H9 (cell line): Measurements from ENCODE around the gene PLA2G4E. TPM values are rescaled to one million over a fixed set of nuclear protein-coding genes. Genes with fewer than 3 reads are reported as not detected.

Source experiments
- DNase-seq: peaks from one replicate; pipeline ENCODE4 v3.0.0-alpha.2; 2017
- H2AFZ ChIP-seq: one replicate; pipeline ENCODE4 v1.6.1; 2013; ENCODE audit warnings: mild to moderate bottlenecking, low read length, control low read depth, moderate library complexity
- H2AK5ac ChIP-seq: 2 replicates; pipeline ENCODE4 v1.6.1; 2013; ENCODE audit warnings: low read length, control low read depth, mixed read lengths; ENCODE audit not compliant: insufficient read length
- H2BK120ac ChIP-seq: one replicate; pipeline ENCODE4 v1.6.1; 2013; ENCODE audit warnings: low read depth, mild to moderate bottlenecking, low read length, control low read depth, inconsistent platforms; ENCODE audit not compliant: poor library complexity, severe bottlenecking
- H2BK12ac ChIP-seq: 2 replicates; pipeline ENCODE4 v1.6.1; 2013; ENCODE audit warnings: low read length, control low read depth, mixed read lengths, low read depth; ENCODE audit not compliant: insufficient read length
- H2BK15ac ChIP-seq: 2 replicates; pipeline ENCODE4 v1.6.1; 2013; ENCODE audit warnings: low read depth, low read length, control low read depth
- H2BK20ac ChIP-seq: one replicate; pipeline ENCODE4 v1.6.1; 2013; ENCODE audit warnings: low read depth, mild to moderate bottlenecking, low read length, control low read depth, inconsistent platforms; ENCODE audit not compliant: poor library complexity, severe bottlenecking
- H2BK5ac ChIP-seq: 2 replicates; pipeline ENCODE4 v1.6.1; 2013; ENCODE audit warnings: low read length, control low read depth, mixed read lengths; ENCODE audit not compliant: insufficient read length
- H3K14ac ChIP-seq: 2 replicates; pipeline ENCODE4 v1.6.1; 2013; ENCODE audit warnings: low read length, control low read depth; ENCODE audit not compliant: insufficient read depth
- H3K18ac ChIP-seq: 2 replicates; pipeline ENCODE4 v1.6.1; 2013; ENCODE audit warnings: low read depth, mild to moderate bottlenecking, mixed read lengths, low read length, control low read depth; ENCODE audit not compliant: insufficient read length
- H3K23ac ChIP-seq: 2 replicates; pipeline ENCODE4 v1.6.1; 2013; ENCODE audit warnings: low read length, control low read depth, mixed read lengths, low read depth; ENCODE audit not compliant: insufficient read length
- H3K23me2 ChIP-seq: 2 replicates; pipeline ENCODE4 v1.6.1; 2013; ENCODE audit warnings: low read depth, mild to moderate bottlenecking, mixed read lengths, low read length, control low read depth; ENCODE audit not compliant: insufficient read length, poor library complexity, severe bottlenecking
- H3K27ac ChIP-seq: 2 replicates; pipeline ENCODE4 v1.5.1; 2013; ENCODE audit warnings: low read length, control low read depth, mixed read lengths, low read depth; ENCODE audit not compliant: insufficient read length
- H3K27me3 ChIP-seq: 2 replicates; pipeline ENCODE4 v1.6.1; 2013; ENCODE audit warnings: low read length, control low read depth, inconsistent platforms; ENCODE audit not compliant: insufficient read depth
- H3K4ac ChIP-seq: 2 replicates; pipeline ENCODE4 v1.6.1; 2013; ENCODE audit warnings: low read depth, mild to moderate bottlenecking, control low read depth, inconsistent platforms, low read length, moderate library complexity
- H3K4me1 ChIP-seq: 2 replicates; pipeline ENCODE4 v1.6.1; 2013; ENCODE audit warnings: low read length, control low read depth, inconsistent platforms; ENCODE audit not compliant: insufficient read depth
- H3K4me2 ChIP-seq: 2 replicates; pipeline ENCODE4 v1.6.1; 2013; ENCODE audit warnings: low read length, control low read depth, mixed read lengths; ENCODE audit not compliant: insufficient read length, insufficient read depth
- H3K56ac ChIP-seq: 2 replicates; pipeline ENCODE4 v1.6.1; 2013; ENCODE audit warnings: low read depth, mild to moderate bottlenecking, mixed read lengths, low read length, control low read depth; ENCODE audit not compliant: insufficient read length
- H3K79me1 ChIP-seq: 2 replicates; pipeline ENCODE4 v1.6.1; 2013; ENCODE audit warnings: low read depth, mild to moderate bottlenecking, moderate library complexity, low read length, control low read depth, inconsistent platforms; ENCODE audit not compliant: insufficient read depth, poor library complexity, severe bottlenecking
- H3K79me2 ChIP-seq: 2 replicates; pipeline ENCODE4 v1.6.1; 2013; ENCODE audit warnings: low read length, control low read depth, inconsistent platforms; ENCODE audit not compliant: insufficient read depth
- H3K9ac ChIP-seq: 2 replicates; pipeline ENCODE4 v1.6.1; 2013; ENCODE audit warnings: low read length, control low read depth, mixed read lengths; ENCODE audit not compliant: insufficient read length; ENCODE audit errors: extremely low read depth
- H3K9me3 ChIP-seq: one replicate; pipeline ENCODE4 v1.6.1; 2013; ENCODE audit warnings: low read depth, low read length, inconsistent platforms; ENCODE audit not compliant: control insufficient read depth
- H3T11ph ChIP-seq: one replicate; pipeline ENCODE4 v1.6.1; 2013; ENCODE audit warnings: mild to moderate bottlenecking, low read length, control low read depth, inconsistent platforms
- H4K20me1 ChIP-seq: one replicate; pipeline ENCODE4 v1.6.1; 2013; ENCODE audit not compliant: control insufficient read depth, insufficient read length, insufficient read depth
- H4K5ac ChIP-seq: 2 replicates; pipeline ENCODE4 v1.6.1; 2013; ENCODE audit warnings: low read depth, mild to moderate bottlenecking, mixed read lengths, low read length, control low read depth; ENCODE audit not compliant: insufficient read length
- H4K8ac ChIP-seq: replicated peaks from 2 replicates; pipeline ENCODE4 v1.6.1; 2013; ENCODE audit warnings: low read length, control low read depth, mixed read lengths, low read depth; ENCODE audit not compliant: insufficient read length
- H4K91ac ChIP-seq: 2 replicates; pipeline ENCODE4 v1.6.1; 2013; ENCODE audit warnings: low read depth, mild to moderate bottlenecking, moderate library complexity, mixed read lengths, low read length, control low read depth; ENCODE audit not compliant: insufficient read length
- H3K27ac Mint-ChIP-seq, 3 experiments: 2 replicates in 2 of 3; 3 replicates in 1 of 3; pipeline ENCODE4 v1.8.0; 2020 to 2021; ENCODE audit warnings: mixed read lengths in 3 of 3, mild to moderate bottlenecking in 1 of 3, moderate library complexity in 1 of 3
- H3K27me3 Mint-ChIP-seq: 2 replicates; pipeline ENCODE4 v1.8.0; 2021; ENCODE audit warnings: low read depth, mild to moderate bottlenecking, moderate library complexity, mixed read lengths
- H3K36me3 Mint-ChIP-seq, 3 experiments: 2 replicates in 2 of 3; 3 replicates in 1 of 3; pipeline ENCODE4 v1.8.0; 2020 to 2021; ENCODE audit warnings: low read depth in 3 of 3, mixed read lengths in 3 of 3; ENCODE audit not compliant: insufficient read depth in 1 of 3
- H3K4me1 Mint-ChIP-seq, 2 experiments: 2 replicates each; pipeline ENCODE4 v1.8.0; 2020; ENCODE audit warnings: mixed read lengths in 2 of 2
- H3K4me3 Mint-ChIP-seq, 2 experiments: 2 replicates in 1 of 2; 3 replicates in 1 of 2; pipeline ENCODE4 v1.8.0; 2020 to 2021; ENCODE audit warnings: mild to moderate bottlenecking in 2 of 2, mixed read lengths in 2 of 2, moderate library complexity in 1 of 2
- H3K9me3 Mint-ChIP-seq, 2 experiments: 2 replicates in 1 of 2; 3 replicates in 1 of 2; pipeline ENCODE4 v1.8.0; 2020; ENCODE audit warnings: mild to moderate bottlenecking in 2 of 2, mixed read lengths in 2 of 2, moderate library complexity in 1 of 2
- CTCF ChIP-seq: fragments of 200-600 bp; sonication (generic); conservative IDR thresholded peaks from 3 replicates; pipeline ENCODE4 v1.8.0; 2021; ENCODE audit warnings: antibody characterized with exemption, mild to moderate bottlenecking
- WGBS: extraction: QIAGEN DNeasy Blood & Tissue Kit; methylation state at CpG from one replicate; pipeline ENCODE4 v1.1.7; 2013; ENCODE audit warnings: missing lambda C conversion rate, low lambda C conversion rate, mixed read lengths; ENCODE audit not compliant: insufficient read length; ENCODE audit errors: extremely low coverage; 5-methylcytosine and 5-hydroxymethylcytosine counted together
- total RNA-seq: library from RNA; stranded (reverse); gene quantifications from 2 replicates; pipeline ENCODE4 v1.2.1, GENCODE V29; 2021

Gene PLA2G4E
- total RNA-seq, 1 experiment from 2014 or later = not detected

GRCh38 chr15:41950489-41950888 lies 70.4 kb downstream of the PLA2G4E start:
- Histone ChIP-seq H3K14ac (no peak overlapping the region), H3K4me1 (no peaks in the 10 kb centered on the region), H3K9me3 (no peaks in the 10 kb centered on the region), H2BK15ac (no peak overlapping the region), H2BK12ac (peak overlapping the region; percentile 74), H3K56ac (no peak overlapping the region), H3K23me2 (no peaks in the 10 kb centered on the region), H4K5ac (no peak overlapping the region), H3K23ac (peak overlapping the region; percentile 76), H3K4me2 (no peak overlapping the region), H4K8ac (no peak overlapping the region), H3T11ph (no peak overlapping the region), H2BK5ac (no peak overlapping the region), H2BK20ac (no peak overlapping the region), H4K20me1 (no peaks in the 10 kb centered on the region), H3K79me2 (no peaks in the 10 kb centered on the region), H3K27ac (no peak overlapping the region), H3K79me1 (peaks cover 5% of the 10 kb centered on the region), H4K91ac (no peak overlapping the region), H2BK120ac (no peak overlapping the region), H3K27me3 (no peaks in the 10 kb centered on the region), H3K18ac (no peak overlapping the region), H2AK5ac (no peak overlapping the region), H2AFZ (no peak overlapping the region), H3K4ac (no peak overlapping the region), H3K9ac (no peak overlapping the region)
- DNase-seq = no peak
- no peaks in the 10 kb centered on the region for H3K27me3 Mint-ChIP-seq
- peak overlapping the region in 2 of 3 experiments; percentile 11 to 20; a peak in 3 of 7 replicates for H3K27ac Mint-ChIP-seq
- peaks cover 13 to 19% of the 10 kb centered on the region in 2 experiments; a peak in 3 of 4 replicates for H3K4me1 Mint-ChIP-seq
- H3K36me3 Mint-ChIP-seq = peaks cover 6 to 35% (median 23%) of the 10 kb centered on the region in 3 experiments; a peak in 6 of 7 replicates
- WGBS = no CpG with 5 or more reads among the region's 5 CpGs
- H3K9me3 Mint-ChIP-seq = no peaks in the 10 kb centered on the region
- H3K4me3 Mint-ChIP-seq = no peak overlapping the region; a peak in 1 of 5 replicates
- no peak for TF ChIP-seq CTCF
